ENCODE data around the gene ELP4.

- no peak for TF ChIP-seq CTCF (conservative IDR thresholded peaks at IDR 0.05 in 1 of 2, IDR thresholded peaks at IDR 0.05 in 1 of 2; ENCODE audit: extremely low read depth in 1 of 2, insufficient read depth in 1 of 2, low read depth in 1 of 2, low read length in 2 of 2)
- no peak for TF ChIP-seq EZH2 (IDR thresholded peaks at IDR 0.05; ENCODE audit: borderline replicate concordance, low read length)
Measured at GRCh38 chr11:31607914-31608313, 98.3 kb downstream of the ELP4 start.

Data from mammary epithelial cell (primary cell).